CD4-positive, alpha-beta T cell (primary cell): ENCODE measurements around the gene ETFB. TPM values are rescaled to one million over a fixed set of nuclear protein-coding genes. Genes with fewer than 3 reads are reported as not detected.

Experiments used
- ATAC-seq: fragments of 200-7000 bp; cut with Tn5 transposase; one replicate; pipeline ENCODE4 v1.10.0; 2022; ENCODE audit warnings: mild to moderate bottlenecking; ENCODE audit not compliant: poor library complexity
- CTCF ChIA-PET: fragments of 350-600 bp; sonication (Branson Sonifier 250); formaldehyde crosslinking; loops from one replicate; lab custom pipeline; 2021; ENCODE audit warnings: antibody characterized with exemption, inconsistent platforms; lab: Charles Lee
- POLR2A ChIA-PET: fragments of 350-600 bp; sonication (Branson Sonifier 250); formaldehyde crosslinking; loops from one replicate; lab custom pipeline; 2021; ENCODE audit warnings: antibody characterized with exemption, inconsistent platforms; lab: Charles Lee
- DNase-seq, 14 experiments: peaks; one replicate each; pipeline ENCODE4 v3.0.0-alpha.2; 2013 to 2020; ENCODE audit warnings: mixed read lengths in 2 of 14
- H3K27ac ChIP-seq, 2 donors: one replicate each; pipeline versions ENCODE4 v1.5.1 to v1.7.0; 2013; ENCODE audit warnings: low read length in 2 of 2, low read depth in 1 of 2, mild to moderate bottlenecking in 1 of 2
- H3K27me3 ChIP-seq, 2 experiments: 1 replicate in 1 of 2; 2 replicates in 1 of 2; pipeline versions ENCODE4 v1.6.1 to v1.7.0; 2013; ENCODE audit warnings: low read length in 2 of 2, control low read depth in 1 of 2, mild to moderate bottlenecking in 1 of 2, moderate library complexity in 1 of 2; ENCODE audit not compliant: insufficient read depth in 2 of 2, control insufficient read depth in 1 of 2
- H3K36me3 ChIP-seq: one replicate; pipeline ENCODE4 v1.6.1; 2013; ENCODE audit warnings: low read length, control low read depth; ENCODE audit not compliant: insufficient read depth
- H3K4me1 ChIP-seq: one replicate; pipeline ENCODE4 v1.6.1; 2013; ENCODE audit warnings: low read length, control low read depth; ENCODE audit not compliant: insufficient read depth
- H3K4me3 ChIP-seq: one replicate; pipeline ENCODE4 v1.5.1; 2013; ENCODE audit warnings: mild to moderate bottlenecking, low read length, moderate library complexity
- H3K9me3 ChIP-seq, 2 experiments: 1 replicate in 1 of 2; 2 replicates in 1 of 2; pipeline versions ENCODE4 v1.6.1 to v1.7.0; 2013; ENCODE audit warnings: low read length in 2 of 2, mild to moderate bottlenecking in 2 of 2, control low read depth in 1 of 2, moderate library complexity in 1 of 2; ENCODE audit not compliant: control insufficient read depth in 1 of 2, insufficient read depth in 1 of 2
- H3K27ac Mint-ChIP-seq: one replicate; pipeline ENCODE4 v1.8.0; 2020; ENCODE audit warnings: mixed read lengths
- H3K27me3 Mint-ChIP-seq: one replicate; pipeline ENCODE4 v1.8.0; 2021; ENCODE audit warnings: mixed read lengths
- H3K36me3 Mint-ChIP-seq: one replicate; pipeline ENCODE4 v1.8.0; 2021; ENCODE audit warnings: low read depth, mixed read lengths
- H3K4me1 Mint-ChIP-seq: one replicate; pipeline ENCODE4 v1.8.0; 2021; ENCODE audit warnings: low read depth, mixed read lengths
- H3K4me3 Mint-ChIP-seq: one replicate; pipeline ENCODE4 v1.8.0; 2020; ENCODE audit warnings: mild to moderate bottlenecking, mixed read lengths
- H3K9me3 Mint-ChIP-seq: one replicate; pipeline ENCODE4 v1.8.0; 2020; ENCODE audit warnings: mixed read lengths
- CTCF ChIP-seq: fragments of 200-600 bp; IDR thresholded peaks from one replicate; pipeline ENCODE4 v1.8.0; 2022; ENCODE audit warnings: antibody characterized with exemption, mild to moderate bottlenecking
- intact Hi-C, 2 experiments: fragments of 100-400 bp; cut with DNase I in 1 of 2; cut with micrococcal nuclease in 1 of 2; formaldehyde crosslinking; loops; one replicate each; pipeline versions ENCODE4 v1.15.1 to v1.9.0; 2023 to 2025; cut with DNase I, micrococcal nuclease
- total RNA-seq, 174 experiments: library from RNA in 2 of 174; stranded (reverse) in 2 of 174; gene quantifications; one replicate each; pipeline ENCODE4 v1.2.3 and lab custom pipeline; 2021 to 2026

ETFB gene
- total RNA-seq, 2 experiments from 2014 or later, result 29.7 to 30.1 TPM

GRCh38 chr19:51324167-51324481 lies 42.1 kb downstream of the ETFB start:
- H3K27me3 Mint-ChIP-seq, result peaks cover 81% of the 10 kb centered on the region
- H3K9me3 Mint-ChIP-seq, result no peaks in the 10 kb centered on the region
- no peaks in the 10 kb centered on the region for H3K4me1 Mint-ChIP-seq
- ChIA-PET POLR2A (no interaction called here), CTCF (no interaction called here)
- H3K4me3 Mint-ChIP-seq, result no peak overlapping the region
- no peak overlapping the region for H3K27ac Mint-ChIP-seq
- H3K4me3 ChIP-seq, result no peak overlapping the region
- no peak overlapping the region for H3K27ac ChIP-seq
- peaks cover 33 to 41% of the 10 kb centered on the region in 2 experiments for H3K27me3 ChIP-seq
- peaks cover 13% of the 10 kb centered on the region for H3K4me1 ChIP-seq
- H3K9me3 ChIP-seq, result peaks cover 0 to 24% of the 10 kb centered on the region in 2 experiments
- TF ChIP-seq CTCF, result no peak
- ATAC-seq (no peak), DNase-seq (no peak)
- no peaks in the 10 kb centered on the region for H3K36me3 ChIP-seq
- intact Hi-C loops, result no loop called here
- H3K36me3 Mint-ChIP-seq, result no peaks in the 10 kb centered on the region

- Histone ChIP-seq H3K4me1 (peaks cover 13% of the 10 kb centered on the region), H3K27ac (no peak overlapping the region), H3K4me3 (no peak overlapping the region), H3K27me3 (peaks cover 30 to 36% of the 10 kb centered on the region in 2 experiments), H3K9me3 (peaks cover 0 to 23% of the 10 kb centered on the region in 2 experiments), H3K36me3 (no peaks in the 10 kb centered on the region)
- no peak for ATAC-seq
- ChIA-PET POLR2A (no interaction called here), CTCF (no interaction called here)
- Mint-ChIP-seq H3K27ac (no peak overlapping the region), H3K36me3 (no peaks in the 10 kb centered on the region), H3K4me3 (no peak overlapping the region), H3K4me1 (no peaks in the 10 kb centered on the region), H3K9me3 (no peaks in the 10 kb centered on the region), H3K27me3 (peaks cover 83% of the 10 kb centered on the region)
- intact Hi-C loops, result no loop called here
- DNase-seq, result no peak
- TF ChIP-seq CTCF, result no peak
Observed at GRCh38 chr19:51323481-51324166, 42.6 kb downstream of the ETFB start.

- no peak for ATAC-seq
- no peak overlapping the region for H3K27ac ChIP-seq
- ChIA-PET POLR2A (no interaction called here), CTCF (no interaction called here)
- peaks cover 18 to 24% of the 10 kb centered on the region in 2 experiments for H3K27me3 ChIP-seq
- H3K36me3 ChIP-seq, result no peaks in the 10 kb centered on the region
- no peak overlapping the region for H3K4me3 ChIP-seq
- no peak for TF ChIP-seq CTCF
- H3K4me1 Mint-ChIP-seq, result no peaks in the 10 kb centered on the region
- H3K27ac Mint-ChIP-seq, result no peak overlapping the region
- DNase-seq, result no peak
- H3K9me3 Mint-ChIP-seq, result no peaks in the 10 kb centered on the region
- H3K9me3 ChIP-seq, result peaks cover 0 to 7% of the 10 kb centered on the region in 2 experiments
- no peaks in the 10 kb centered on the region for H3K36me3 Mint-ChIP-seq
- H3K4me3 Mint-ChIP-seq, result no peak overlapping the region
- peaks cover 74% of the 10 kb centered on the region for H3K27me3 Mint-ChIP-seq
- no peaks in the 10 kb centered on the region for H3K4me1 ChIP-seq
- intact Hi-C loops, result no loop called here
Observed at GRCh38 chr19:51321799-51322198, 44.4 kb downstream of the ETFB start.
